KG1 (cell line): ENCODE measurements around the gene SYNE4.

ENCODE experiments used
- DNase-seq: peaks from one replicate; lab custom pipeline; 2025; lab: John Stamatoyannopoulos, UW

SYNE4 gene

DNA sequence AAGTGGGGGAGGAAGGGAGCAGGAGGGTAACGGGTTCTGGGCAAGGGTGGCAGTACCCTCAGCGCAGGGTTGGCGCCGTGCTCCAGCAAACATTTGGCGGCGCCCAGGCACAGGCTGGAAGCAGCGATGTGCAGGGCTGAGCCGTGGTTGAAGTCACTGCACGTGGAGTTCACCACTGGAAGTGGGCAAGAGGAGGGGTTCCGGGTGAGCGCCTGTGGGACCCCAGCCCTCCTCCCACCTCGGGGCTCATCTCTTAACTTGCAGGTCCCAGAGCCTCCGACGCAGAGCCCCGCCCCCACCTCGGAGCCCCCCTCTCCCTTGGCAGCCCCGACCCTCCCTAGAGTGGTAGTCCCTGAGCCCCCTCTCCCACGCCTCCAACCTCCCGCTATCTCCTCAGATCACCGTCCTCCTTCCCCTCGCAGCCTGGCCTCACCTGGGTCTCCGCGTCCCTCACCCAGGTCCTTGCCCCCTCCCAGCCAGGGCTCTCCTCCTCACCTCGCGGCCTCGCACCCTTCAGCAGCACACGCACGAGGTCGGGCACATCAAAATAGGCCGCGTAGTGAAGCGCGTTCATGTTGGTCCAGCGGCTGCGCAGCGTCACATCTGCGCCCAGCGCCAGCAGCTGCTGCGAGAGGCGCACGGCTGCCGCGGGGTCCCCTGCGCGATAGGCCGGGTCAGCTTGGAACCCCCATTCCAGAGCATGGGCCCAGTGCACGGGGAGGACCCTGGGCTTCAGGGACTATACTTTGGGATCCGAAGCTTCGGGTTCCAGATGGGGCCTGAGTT is 17.7 kb upstream of the SYNE4 start:
- no peak for DNase-seq

DNA sequence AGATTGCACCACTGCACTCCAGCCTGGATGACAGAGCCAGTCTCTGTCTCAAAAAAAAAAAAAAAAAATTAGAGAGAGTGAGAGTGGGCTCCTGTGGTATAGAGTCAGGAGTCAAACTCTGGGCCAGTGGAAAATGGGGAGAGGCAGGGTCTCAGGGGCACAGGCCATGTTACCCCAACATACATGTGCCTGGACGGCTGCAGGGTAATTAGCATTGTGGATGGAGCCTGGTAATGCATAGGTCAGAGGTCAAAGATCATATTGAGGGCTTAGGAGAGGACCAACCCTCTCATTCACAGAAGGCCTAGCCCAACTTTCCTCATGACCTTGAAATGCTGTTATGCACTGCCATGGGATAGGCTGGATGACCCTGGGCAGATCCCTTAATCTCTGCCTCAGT is 16.9 kb upstream of the SYNE4 start:
- no peak for DNase-seq

- DNase-seq, result no peak
Observed at GRCh38 chr19:36023432-36023831, 14.8 kb upstream of the SYNE4 start.

- no peak for DNase-seq
Observed at GRCh38 chr19:36019061-36019670, 10.6 kb upstream of the SYNE4 start.

DNA sequence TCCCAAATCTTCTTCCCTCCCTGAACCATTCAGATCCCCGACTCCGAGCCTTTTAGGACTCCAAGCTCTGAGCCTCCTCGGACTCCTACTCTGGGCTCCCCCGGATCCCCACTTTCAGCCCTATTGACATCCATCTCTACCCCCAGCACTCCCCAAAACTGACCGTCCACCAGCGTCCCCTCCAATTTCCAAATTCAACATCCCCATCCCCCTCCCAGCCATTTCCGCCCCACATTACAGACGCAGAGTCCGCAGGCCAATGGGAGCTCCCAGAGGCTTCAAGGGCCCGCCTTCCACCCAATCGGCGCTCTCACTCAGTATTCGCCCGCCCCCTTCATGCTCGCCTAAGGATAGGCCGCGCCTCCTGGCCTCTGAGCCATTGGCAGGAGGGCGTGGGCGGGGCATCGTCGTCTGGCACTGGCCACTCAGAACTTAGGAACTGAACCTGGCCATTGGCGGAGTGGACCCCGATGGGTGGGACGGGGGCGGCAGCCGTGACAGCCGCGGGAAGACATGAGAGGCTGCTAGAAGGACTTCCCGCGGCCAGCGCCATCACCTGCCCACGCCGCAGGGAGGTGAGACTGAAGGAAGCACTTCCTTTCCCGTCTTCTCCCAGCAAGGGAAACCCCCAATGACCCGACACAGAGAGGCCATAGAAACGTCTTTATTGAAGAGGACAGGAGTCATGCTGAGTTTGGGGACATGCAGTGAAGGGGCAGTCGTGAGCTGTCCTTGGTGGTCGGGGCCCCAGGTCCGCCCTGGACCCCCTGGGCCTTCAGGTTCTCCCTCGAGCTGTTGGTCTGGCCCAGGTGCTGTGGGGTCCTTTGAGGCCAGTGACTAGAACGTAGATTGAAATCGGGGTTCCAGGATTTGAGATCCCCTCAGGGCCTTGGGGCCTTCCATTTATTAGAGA is 5.7 kb upstream of the SYNE4 start, which contains the start of gene ALKBH6:
ALKBH6 (minus strand) TSS at position 202 of the 913 bp plus-strand sequence. CDS start 816 bp downstream, outside the sequence.
- peak; percentile 93 for DNase-seq

DNA sequence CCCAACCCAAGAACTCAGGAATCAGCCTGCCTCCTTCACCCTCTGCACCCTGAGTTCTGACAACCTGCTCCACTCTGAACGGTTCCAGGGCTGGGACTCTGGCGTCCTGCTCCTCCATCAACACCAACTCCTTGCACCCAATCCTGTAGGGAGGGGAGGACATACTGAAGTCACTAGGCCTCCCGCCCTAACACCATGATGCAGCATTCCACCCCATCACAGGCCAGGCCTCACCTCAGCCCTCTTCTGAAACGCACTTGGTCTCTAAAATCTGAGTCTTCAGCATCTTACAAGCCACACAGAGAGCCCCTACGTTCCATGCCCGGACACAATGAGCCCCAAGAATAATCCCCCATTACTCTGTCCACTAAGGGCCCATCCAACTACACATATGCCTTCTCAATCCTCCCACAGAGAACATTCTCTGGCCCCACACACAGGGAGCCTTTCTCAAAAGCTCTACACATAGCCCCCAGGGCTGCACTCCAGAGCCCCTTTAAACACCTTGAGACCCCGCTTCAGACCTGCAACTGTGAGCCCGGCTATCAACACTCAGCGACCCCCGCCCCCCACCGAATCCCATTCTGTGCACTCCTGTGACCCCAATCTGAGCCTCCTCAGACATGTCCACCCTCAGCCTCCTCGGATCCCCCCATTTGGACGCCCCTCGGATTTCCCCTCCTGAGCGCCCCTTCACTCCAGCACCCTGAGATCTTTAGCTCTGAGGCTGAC is 4.8 kb upstream of the SYNE4 start:
- DNase-seq, result no peak

- DNase-seq, result no peak
Observed at GRCh38 chr19:36010402-36010801, 1.8 kb upstream of the SYNE4 start.

- DNase-seq, result no peak
Observed at GRCh38 chr19:36009633-36010379, 1.2 kb upstream of the SYNE4 start.

GRCh38 chr19:36009220-36009619 is 607 bp upstream of the SYNE4 start:
- DNase-seq, result no peak

DNA sequence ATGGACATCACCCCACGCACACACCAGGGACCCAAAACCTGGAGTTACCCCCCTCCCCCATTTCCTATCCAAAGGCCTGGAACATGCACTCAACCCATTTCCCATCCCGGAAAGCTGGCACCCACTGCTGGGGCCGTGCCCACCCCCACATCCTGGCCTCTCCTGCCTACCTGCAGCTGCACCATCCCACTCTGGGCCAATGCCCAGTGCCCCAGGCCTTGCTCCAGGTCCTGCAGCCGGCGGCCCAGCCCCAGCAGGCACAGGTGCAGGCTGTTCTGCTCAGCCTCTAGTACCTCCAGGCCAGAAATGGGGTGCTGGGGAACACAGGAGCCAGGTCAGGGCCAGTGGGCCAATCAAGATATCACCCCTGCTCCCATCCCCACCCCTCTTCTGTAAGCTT is 1.7 kb downstream of the SYNE4 start:
- DNase-seq, result no peak

DNA sequence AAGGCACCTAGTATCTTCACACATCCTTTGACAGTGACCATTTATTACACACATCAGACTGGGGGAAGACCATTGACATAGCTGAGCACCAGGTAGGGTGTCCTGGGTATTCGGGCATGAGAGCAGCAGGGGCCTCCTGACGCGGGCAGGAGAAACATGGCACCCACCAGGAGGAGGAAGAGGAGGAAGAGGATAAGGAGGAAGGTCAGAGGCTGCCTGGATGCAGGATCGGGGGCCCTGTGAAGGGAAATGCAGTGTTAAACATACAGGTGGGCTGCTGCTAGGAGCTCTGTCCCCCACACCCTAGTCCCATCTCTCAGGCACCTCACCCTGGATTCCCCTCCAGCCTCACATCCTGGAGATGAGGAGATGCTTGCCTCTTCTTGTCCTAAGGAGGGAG is 5.3 kb downstream of the SYNE4 start:
- no peak for DNase-seq

GRCh38 chr19:36001605-36002004 is 7.0 kb downstream of the SYNE4 start:
- DNase-seq, result no peak

- DNase-seq, result no peak
Observed at GRCh38 chr19:35996777-35997176, 11.8 kb downstream of the SYNE4 start.

DNA sequence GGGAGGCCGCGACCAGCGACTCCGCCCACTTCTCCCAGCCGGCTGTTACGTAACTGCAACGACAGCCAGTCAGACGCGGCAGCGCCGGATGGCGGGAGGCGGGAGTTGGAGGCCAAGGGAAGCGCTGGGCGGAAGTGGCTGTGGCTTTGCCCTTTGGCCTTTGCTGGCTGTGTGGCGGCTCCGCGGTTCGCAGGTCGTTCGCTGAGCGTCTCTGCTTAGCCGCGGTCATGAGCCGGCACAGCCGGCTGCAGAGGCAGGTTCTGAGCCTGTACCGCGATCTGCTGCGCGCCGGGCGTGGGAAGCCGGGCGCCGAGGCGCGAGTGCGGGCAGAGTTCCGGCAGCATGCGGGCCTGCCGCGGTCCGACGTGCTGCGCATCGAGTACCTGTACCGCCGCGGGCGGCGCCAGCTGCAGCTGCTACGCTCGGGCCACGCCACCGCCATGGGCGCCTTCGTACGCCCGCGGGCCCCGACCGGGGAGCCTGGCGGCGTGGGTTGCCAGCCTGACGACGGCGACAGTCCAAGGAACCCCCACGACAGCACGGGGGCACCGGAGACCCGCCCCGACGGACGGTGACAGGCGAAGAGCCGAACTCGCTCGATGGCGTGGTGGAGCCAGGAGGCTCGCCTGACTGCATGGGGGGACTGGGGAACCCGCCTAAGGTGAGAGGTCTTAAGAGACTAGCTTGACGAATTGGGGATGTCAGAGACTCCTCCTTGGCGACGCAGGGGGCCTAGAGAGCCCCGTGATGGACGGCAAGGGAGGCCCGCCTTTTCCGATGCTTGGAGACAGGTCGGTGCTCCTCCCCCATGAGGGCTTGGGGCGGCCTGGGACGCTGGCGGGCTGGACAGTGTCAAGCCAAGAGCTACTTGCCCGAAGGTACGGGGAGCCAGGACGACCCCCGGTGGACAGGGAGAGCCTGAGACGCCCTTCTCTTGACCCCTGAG is 13.3 kb downstream of the SYNE4 start, which contains the start of gene SDHAF1:
SDHAF1 (plus strand) TSS at position 141 of the 946 bp plus-strand sequence; CDS start at position 228, 87 bp downstream.
- peak; percentile 84 for DNase-seq

DNA sequence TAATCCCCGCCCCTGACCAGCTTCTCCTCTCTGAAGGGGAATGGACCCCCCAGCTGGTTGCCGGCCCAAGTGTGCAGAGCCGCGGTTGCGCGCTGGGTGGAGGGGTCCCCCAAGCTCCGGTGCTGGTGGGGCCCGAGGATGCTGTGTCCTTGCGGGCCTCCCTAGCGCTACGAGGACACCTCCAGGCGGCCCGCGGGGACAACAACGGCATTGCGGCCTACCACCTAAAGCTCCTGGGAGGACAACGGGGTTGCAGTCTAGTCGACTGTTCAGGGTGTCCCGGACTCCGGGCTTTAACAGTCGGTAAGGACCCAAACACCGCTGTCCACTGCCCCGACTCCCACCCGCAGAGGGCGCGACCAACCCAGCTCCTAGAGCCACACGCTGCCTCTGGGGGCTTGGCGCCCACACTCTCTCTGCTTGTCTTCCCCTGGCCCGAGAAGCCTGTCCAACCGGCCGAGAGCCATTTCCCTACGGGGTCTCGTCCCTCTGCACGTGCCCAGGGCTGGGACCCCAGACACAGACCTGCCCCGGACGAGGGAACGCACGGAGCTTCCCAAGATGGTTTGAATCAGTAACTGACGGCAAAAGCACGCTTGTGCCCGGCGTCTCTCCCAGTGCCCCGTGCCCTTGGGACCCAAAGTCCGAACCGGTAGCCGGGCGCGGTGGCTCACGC is 14.6 kb downstream of the SYNE4 start:
- no peak for DNase-seq

- DNase-seq, result no peak
Observed at GRCh38 chr19:35992907-35993765, 15.5 kb downstream of the SYNE4 start.

GRCh38 chr19:35991731-35992450 is 16.7 kb downstream of the SYNE4 start:
- no peak for DNase-seq
